CD14-positive monocyte (primary cell): ENCODE data around the gene THAP6. TPM values are rescaled to one million over a fixed set of nuclear protein-coding genes. Genes with fewer than 3 reads are reported as not detected.

Source experiments
- DNase-seq, 3 donors: peaks; one replicate each; pipeline ENCODE4 v3.0.0-alpha.2; 2011 to 2022
- H2AFZ ChIP-seq: 2 replicates; pipeline ENCODE4 v1.6.0; 2012; ENCODE audit warnings: mild to moderate bottlenecking, low read depth, low read length, inconsistent platforms; ENCODE audit not compliant: insufficient read depth, poor library complexity, severe bottlenecking
- H3K27ac ChIP-seq, 2 donors: 1 replicate in 1 of 2; 2 replicates in 1 of 2; pipeline ENCODE4 v1.5.1; 2012 to 2013; ENCODE audit warnings: low read length in 2 of 2, control low read depth in 1 of 2, inconsistent platforms in 1 of 2, low read depth in 1 of 2, mild to moderate bottlenecking in 1 of 2
- H3K27me3 ChIP-seq, 2 donors: one replicate each; pipeline versions ENCODE4 v1.6.0 to v1.6.1; 2011 to 2013; ENCODE audit warnings: low read length in 2 of 2; ENCODE audit not compliant: control insufficient read depth in 2 of 2, insufficient read depth in 2 of 2
- H3K36me3 ChIP-seq, 2 donors: replicated peaks in 1 of 2; 1 replicate in 1 of 2; 2 replicates in 1 of 2; pipeline versions ENCODE4 v1.5.1 to v1.6.1; 2012 to 2013; ENCODE audit warnings: low read length in 2 of 2, control low read depth in 1 of 2, inconsistent platforms in 1 of 2, mild to moderate bottlenecking in 1 of 2; ENCODE audit not compliant: insufficient read depth in 2 of 2, control insufficient read depth in 1 of 2
- H3K4me1 ChIP-seq, 2 donors: 1 replicate in 1 of 2; 2 replicates in 1 of 2; pipeline versions ENCODE4 v1.5.1 to v1.6.1; 2012 to 2013; ENCODE audit warnings: low read length in 2 of 2, control low read depth in 1 of 2, inconsistent platforms in 1 of 2, mild to moderate bottlenecking in 1 of 2, moderate library complexity in 1 of 2; ENCODE audit not compliant: insufficient read depth in 2 of 2, control insufficient read depth in 1 of 2
- H3K4me2 ChIP-seq: replicated peaks from 2 replicates; pipeline ENCODE3; 2012; ENCODE audit warnings: low read length, moderate library complexity, mild to moderate bottlenecking; ENCODE audit not compliant: poor library complexity, severe bottlenecking; ENCODE audit errors: extremely low read depth
- H3K4me3 ChIP-seq, 3 experiments: fragments of 200-600 bp in 1 of 3; sonication (generic) in 1 of 3; replicated peaks in 1 of 3; 1 replicate in 2 of 3; 2 replicates in 1 of 3; pipeline ENCODE4 v1.5.1; 2011 to 2013; ENCODE audit warnings: low read length in 3 of 3, mild to moderate bottlenecking in 3 of 3, control low read depth in 2 of 3, low read depth in 2 of 3, inconsistent platforms in 1 of 3, moderate library complexity in 1 of 3
- H3K79me2 ChIP-seq: 2 replicates; pipeline ENCODE4 v1.6.0; 2012; ENCODE audit warnings: mild to moderate bottlenecking, control low read depth, inconsistent platforms, low read length, moderate library complexity; ENCODE audit not compliant: insufficient read depth
- H3K9ac ChIP-seq: 2 replicates; pipeline ENCODE4 v1.6.0; 2017; ENCODE audit warnings: low read length, mild to moderate bottlenecking; ENCODE audit not compliant: insufficient read depth, poor library complexity, severe bottlenecking
- H3K9me3 ChIP-seq, 2 donors: replicated peaks in 1 of 2; 1 replicate in 1 of 2; 2 replicates in 1 of 2; pipeline versions ENCODE4 v1.5.1 to v1.6.1; 2012 to 2013; ENCODE audit warnings: low read length in 2 of 2, control low read depth in 1 of 2; ENCODE audit not compliant: control insufficient read depth in 1 of 2, insufficient read depth in 1 of 2
- H4K20me1 ChIP-seq: 2 replicates; pipeline ENCODE4 v1.6.0; 2012; ENCODE audit warnings: mild to moderate bottlenecking, low read length, control low read depth, moderate library complexity; ENCODE audit not compliant: insufficient read depth
- H3K27ac Mint-ChIP-seq, 7 donors: one replicate each; pipeline ENCODE4 v1.8.0; 2020; ENCODE audit warnings: mild to moderate bottlenecking in 7 of 7, mixed read lengths in 7 of 7, moderate library complexity in 6 of 7, inconsistent platforms in 2 of 7
- H3K27me3 Mint-ChIP-seq, 3 donors: one replicate each; pipeline ENCODE4 v1.8.0; 2021 to 2022; ENCODE audit warnings: low read depth in 3 of 3, mild to moderate bottlenecking in 3 of 3, mixed read lengths in 3 of 3, moderate library complexity in 3 of 3, inconsistent platforms in 1 of 3
- H3K36me3 Mint-ChIP-seq, 2 donors: one replicate each; pipeline ENCODE4 v1.8.0; 2020; ENCODE audit warnings: mixed read lengths in 2 of 2, inconsistent platforms in 1 of 2, mild to moderate bottlenecking in 1 of 2
- H3K4me1 Mint-ChIP-seq: one replicate; pipeline ENCODE4 v1.8.0; 2020; ENCODE audit warnings: mild to moderate bottlenecking, mixed read lengths
- H3K4me3 Mint-ChIP-seq, 2 donors: one replicate each; pipeline ENCODE4 v1.8.0; 2020; ENCODE audit warnings: mild to moderate bottlenecking in 2 of 2, mixed read lengths in 2 of 2, moderate library complexity in 1 of 2
- H3K9me3 Mint-ChIP-seq, 7 donors: one replicate each; pipeline ENCODE4 v1.8.0; 2020 to 2022; ENCODE audit warnings: mixed read lengths in 7 of 7, mild to moderate bottlenecking in 6 of 7, moderate library complexity in 6 of 7, inconsistent platforms in 2 of 7
- WGBS: methylation state at CpG from one replicate; pipeline ENCODE4 v1.1.5; 2013; ENCODE audit warnings: missing lambda C conversion rate; ENCODE audit not compliant: insufficient coverage; 5-methylcytosine and 5-hydroxymethylcytosine counted together
- intact Hi-C, 2 donors: fragments of 100-400 bp; cut with micrococcal nuclease; formaldehyde crosslinking; loops; one replicate each; pipeline versions ENCODE4 v1.15.0 to v1.15.1; 2023
- polyA plus RNA-seq, 3 donors: library from polyadenylated mRNA; depleted of rRNA in 1 of 3; unstranded in 2 of 3; stranded (reverse) in 1 of 3; fragments of 300-500 nt in 2 of 3; fragments of >200 nt in 1 of 3; fragmentation: Illumina TruSeq in 2 of 3; gene quantifications; 1 replicate in 2 of 3; 2 replicates in 1 of 3; pipeline ENCODE4 v1.2.3, GENCODE V29; 2012 to 2021
- TF ChIP-seq, protein P1 (sequence below): fragments of 200-600 bp; IDR thresholded peaks from one replicate; pipeline ENCODE4 v1.8.0; 2022; ENCODE audit warnings: antibody characterized with exemption, mild to moderate bottlenecking

Gene THAP6
- polyA plus RNA-seq, 3 donors = 2.3 to 6.1 (median 5.6) TPM

DNA sequence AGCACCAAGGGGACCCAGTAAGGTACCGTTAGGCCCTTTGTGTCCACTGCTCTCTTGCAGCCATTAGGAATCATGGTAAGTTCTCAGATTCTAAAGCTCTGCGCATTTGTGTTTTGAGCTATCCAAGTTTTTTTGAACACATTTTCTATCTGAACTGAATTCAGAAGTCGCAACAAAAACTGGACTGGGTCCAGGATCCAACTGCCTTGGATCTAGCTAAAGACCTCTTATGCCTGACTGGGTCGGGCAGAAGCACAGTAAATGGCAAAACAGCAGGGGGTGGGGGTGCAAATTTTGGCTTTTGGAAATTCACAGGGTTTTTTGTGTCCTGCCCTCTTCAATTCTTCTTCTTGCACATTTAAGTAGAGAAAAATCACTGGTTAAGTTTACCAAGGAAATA, 30.1 kb upstream of the THAP6 start:
- peaks cover 48 to 69% of the 10 kb centered on the region in 2 donors for H3K36me3 Mint-ChIP-seq
- WGBS = 80% methylated on average over 3 of the region's 4 CpGs
- Histone ChIP-seq H3K27me3 (no peaks in the 10 kb centered on the region), H3K79me2 (no peaks in the 10 kb centered on the region), H3K4me2 (no peak overlapping the region), H3K9me3 (no peaks in the 10 kb centered on the region), H4K20me1 (no peaks in the 10 kb centered on the region), H3K36me3 (peaks cover 83 to 89% of the 10 kb centered on the region in 2 donors), H3K27ac (no peak overlapping the region), H2AFZ (no peak overlapping the region), H3K4me3 (no peak overlapping the region), H3K9ac (no peak overlapping the region), H3K4me1 (no peaks in the 10 kb centered on the region)
- no peaks in the 10 kb centered on the region for H3K4me1 Mint-ChIP-seq
- intact Hi-C loops = no loop called here
- no peaks in the 10 kb centered on the region for H3K9me3 Mint-ChIP-seq
- peak overlapping the region in 2 of 7 donors; percentile 1 to 41 for H3K27ac Mint-ChIP-seq
- no peak for DNase-seq
- TF ChIP-seq, protein P1, sequence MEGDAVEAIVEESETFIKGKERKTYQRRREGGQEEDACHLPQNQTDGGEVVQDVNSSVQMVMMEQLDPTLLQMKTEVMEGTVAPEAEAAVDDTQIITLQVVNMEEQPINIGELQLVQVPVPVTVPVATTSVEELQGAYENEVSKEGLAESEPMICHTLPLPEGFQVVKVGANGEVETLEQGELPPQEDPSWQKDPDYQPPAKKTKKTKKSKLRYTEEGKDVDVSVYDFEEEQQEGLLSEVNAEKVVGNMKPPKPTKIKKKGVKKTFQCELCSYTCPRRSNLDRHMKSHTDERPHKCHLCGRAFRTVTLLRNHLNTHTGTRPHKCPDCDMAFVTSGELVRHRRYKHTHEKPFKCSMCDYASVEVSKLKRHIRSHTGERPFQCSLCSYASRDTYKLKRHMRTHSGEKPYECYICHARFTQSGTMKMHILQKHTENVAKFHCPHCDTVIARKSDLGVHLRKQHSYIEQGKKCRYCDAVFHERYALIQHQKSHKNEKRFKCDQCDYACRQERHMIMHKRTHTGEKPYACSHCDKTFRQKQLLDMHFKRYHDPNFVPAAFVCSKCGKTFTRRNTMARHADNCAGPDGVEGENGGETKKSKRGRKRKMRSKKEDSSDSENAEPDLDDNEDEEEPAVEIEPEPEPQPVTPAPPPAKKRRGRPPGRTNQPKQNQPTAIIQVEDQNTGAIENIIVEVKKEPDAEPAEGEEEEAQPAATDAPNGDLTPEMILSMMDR = no peak
- H3K27me3 Mint-ChIP-seq = no peaks in the 10 kb centered on the region
- H3K4me3 Mint-ChIP-seq = no peak overlapping the region

DNA sequence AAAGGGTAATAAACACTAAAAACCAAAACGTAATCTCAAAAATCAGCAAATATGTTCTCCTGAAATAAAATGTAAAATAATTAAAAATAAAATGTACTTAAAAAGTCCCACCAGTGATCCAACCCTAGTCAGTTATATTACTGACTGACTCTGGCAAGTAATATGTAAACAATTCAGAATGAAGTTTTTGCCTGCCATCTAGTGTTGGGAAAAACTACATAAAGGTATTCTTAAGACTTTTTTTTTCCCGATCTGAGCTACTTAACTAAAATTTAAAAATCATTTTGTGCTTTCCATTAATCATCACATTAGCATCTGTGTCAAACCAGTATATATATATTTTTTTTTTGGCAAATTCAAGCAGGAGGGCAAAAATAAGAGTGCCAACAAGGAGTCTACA, 24.1 kb upstream of the THAP6 start:
- no CpG with 5 or more reads among the region's 2 CpGs for WGBS
- Histone ChIP-seq H3K4me3 (no peak overlapping the region), H3K4me2 (no peak overlapping the region), H2AFZ (no peak overlapping the region), H4K20me1 (no peaks in the 10 kb centered on the region), H3K79me2 (peaks cover 6% of the 10 kb centered on the region), H3K9me3 (no peaks in the 10 kb centered on the region), H3K4me1 (peaks cover 3 to 11% of the 10 kb centered on the region in 2 donors), H3K9ac (no peak overlapping the region), H3K27ac (peak overlapping the region in 1 of 2 donors; percentile 43), H3K27me3 (no peaks in the 10 kb centered on the region), H3K36me3 (peaks cover 68 to 70% of the 10 kb centered on the region in 2 donors)
- TF ChIP-seq, protein P1 = no peak
- Mint-ChIP-seq H3K36me3 (peaks cover 43 to 53% of the 10 kb centered on the region in 2 donors), H3K4me1 (peaks cover 9% of the 10 kb centered on the region), H3K27me3 (no peaks in the 10 kb centered on the region), H3K9me3 (no peaks in the 10 kb centered on the region), H3K27ac (no peak overlapping the region), H3K4me3 (no peak overlapping the region)
- DNase-seq = no peak
- intact Hi-C loops = no loop called here
